H1 (cell line): Measurements from ENCODE around the gene CWF19L1. TPM values are rescaled to one million over a fixed set of nuclear protein-coding genes. Genes with fewer than 3 reads are reported as not detected.

ENCODE experiments used
- CTCF ChIA-PET: fragments of 300-600 bp; sonication (Branson Sonifier 250); formaldehyde crosslinking; loops from one replicate; lab custom pipeline; 2021; ENCODE audit not compliant: partially characterized antibody; lab: Charles Lee
- POLR2A ChIA-PET: fragments of 300-600 bp; sonication (Branson Sonifier 250); formaldehyde crosslinking; loops from one replicate; lab custom pipeline; 2021; ENCODE audit warnings: inconsistent platforms; ENCODE audit not compliant: partially characterized antibody; lab: Charles Lee
- DNase-seq, 2 experiments: peaks; one replicate each; pipeline versions ENCODE4 v3.0.0 to v3.0.0-alpha.2; 2010 to 2022; ENCODE audit warnings: low spot score in 2 of 2, low read depth in 1 of 2, mixed read lengths in 1 of 2
- FAIRE-seq: peaks from 2 replicates; lab custom pipeline; 2011; peaks lifted over from hg19 to GRCh38; lab: Jason Lieb, UNC
- H2AFZ ChIP-seq: 2 replicates; pipeline ENCODE4 v1.8.1; 2012; ENCODE audit warnings: low read length, inconsistent platforms
- H2AK5ac ChIP-seq: 2 replicates; pipeline ENCODE4 v1.6.1; 2013; ENCODE audit warnings: low read depth, low read length
- H2BK120ac ChIP-seq: replicated peaks from 2 replicates; pipeline ENCODE3; 2013; ENCODE audit warnings: low read depth, low read length, inconsistent platforms
- H2BK12ac ChIP-seq: 2 replicates; pipeline ENCODE4 v1.6.1; 2013; ENCODE audit warnings: low read depth, low read length
- H2BK15ac ChIP-seq: 2 replicates; pipeline ENCODE4 v1.6.1; 2013; ENCODE audit warnings: low read length
- H2BK20ac ChIP-seq: 2 replicates; pipeline ENCODE4 v1.6.1; 2013; ENCODE audit warnings: low read length
- H2BK5ac ChIP-seq: 2 replicates; pipeline ENCODE4 v1.6.1; 2013; ENCODE audit warnings: low read depth, low read length
- H3K14ac ChIP-seq: 2 replicates; pipeline ENCODE4 v1.6.1; 2013; ENCODE audit warnings: inconsistent platforms; ENCODE audit not compliant: insufficient read length
- H3K18ac ChIP-seq: 2 replicates; pipeline ENCODE4 v1.6.1; 2013; ENCODE audit warnings: low read length; ENCODE audit errors: extremely low read depth
- H3K23ac ChIP-seq: 2 replicates; pipeline ENCODE4 v1.6.1; 2013; ENCODE audit warnings: inconsistent platforms; ENCODE audit not compliant: insufficient read length
- H3K23me2 ChIP-seq: 2 replicates; pipeline ENCODE4 v1.6.1; 2013; ENCODE audit warnings: low read depth, low read length
- H3K27ac ChIP-seq: 2 replicates; pipeline ENCODE4 v1.6.1; 2011; ENCODE audit warnings: low read depth, low read length, inconsistent platforms
- H3K27me3 ChIP-seq, 4 experiments: replicated peaks in 1 of 4; 1 replicate in 1 of 4; 2 replicates in 3 of 4; pipeline versions ENCODE4 v1.6.1 to v1.8.1; 2011 to 2013; ENCODE audit warnings: low read length in 3 of 4, mild to moderate bottlenecking in 3 of 4, inconsistent platforms in 2 of 4, mixed read lengths in 2 of 4, moderate library complexity in 1 of 4; ENCODE audit not compliant: control insufficient read depth in 3 of 4, insufficient read depth in 3 of 4; ENCODE audit errors: extremely low read depth in 1 of 4
- H3K36me3 ChIP-seq, 4 experiments: 2 replicates each; pipeline versions ENCODE4 v1.6.1 to v1.8.1; 2011 to 2013; ENCODE audit warnings: mild to moderate bottlenecking in 4 of 4, low read length in 3 of 4, moderate library complexity in 2 of 4, control low read depth in 1 of 4, inconsistent platforms in 1 of 4; ENCODE audit not compliant: insufficient read depth in 4 of 4, control insufficient read depth in 2 of 4
- H3K4ac ChIP-seq: replicated peaks from 2 replicates; pipeline ENCODE3; 2013; ENCODE audit warnings: low read length, low read depth, mixed read lengths, inconsistent platforms; ENCODE audit not compliant: insufficient read length
- H3K4me1 ChIP-seq, 4 experiments: replicated peaks in 1 of 4; 1 replicate in 1 of 4; 2 replicates in 3 of 4; pipeline versions ENCODE4 v1.6.1 to v1.8.1; 2011 to 2013; ENCODE audit warnings: low read length in 3 of 4, inconsistent platforms in 2 of 4, mixed read lengths in 1 of 4; ENCODE audit not compliant: insufficient read depth in 4 of 4, control insufficient read depth in 3 of 4
- H3K4me2 ChIP-seq, 2 experiments: 2 replicates each; pipeline versions ENCODE4 v1.6.1 to v1.8.1; 2011 to 2013; ENCODE audit warnings: low read depth in 2 of 2, low read length in 2 of 2, control low read depth in 1 of 2, inconsistent platforms in 1 of 2, mild to moderate bottlenecking in 1 of 2; ENCODE audit not compliant: insufficient read depth in 1 of 2
- H3K4me3 ChIP-seq, 4 experiments: fragments of 200-600, 300-600 bp in 1 of 4; sonication (generic), shearing (Covaris generic), sonication (Bioruptor Twin) in 1 of 4; 2 replicates each; pipeline versions ENCODE4 v1.5.1 to v1.8.1; 2011 to 2016; ENCODE audit warnings: low read length in 4 of 4, low read depth in 3 of 4, control low read depth in 2 of 4, inconsistent platforms in 2 of 4, mild to moderate bottlenecking in 2 of 4, mixed read lengths in 1 of 4, moderate library complexity in 1 of 4; ENCODE audit not compliant: insufficient read depth in 2 of 4; ENCODE audit errors: extremely low read depth in 1 of 4
- H3K56ac ChIP-seq: replicated peaks from 2 replicates; pipeline ENCODE3; 2013; ENCODE audit warnings: low read depth, mild to moderate bottlenecking, mixed read lengths, low read length, inconsistent platforms; ENCODE audit not compliant: insufficient read length
- H3K79me1 ChIP-seq: 2 replicates; pipeline ENCODE4 v1.6.1; 2013; ENCODE audit warnings: low read depth, low read length, control low read depth
- H3K79me2 ChIP-seq, 2 experiments: 2 replicates each; pipeline versions ENCODE4 v1.6.1 to v1.8.1; 2012 to 2013; ENCODE audit warnings: low read length in 2 of 2, mild to moderate bottlenecking in 2 of 2, inconsistent platforms in 1 of 2; ENCODE audit not compliant: insufficient read depth in 2 of 2, control insufficient read depth in 1 of 2
- H3K9ac ChIP-seq, 4 experiments: replicated peaks in 1 of 4; 1 replicate in 1 of 4; 2 replicates in 3 of 4; pipeline versions ENCODE4 v1.6.1 to v1.8.1; 2011 to 2013; ENCODE audit warnings: low read depth in 3 of 4, low read length in 3 of 4, control low read depth in 2 of 4, mild to moderate bottlenecking in 2 of 4, moderate library complexity in 2 of 4, inconsistent platforms in 1 of 4; ENCODE audit errors: extremely low read depth in 1 of 4
- H3K9me3 ChIP-seq, 2 experiments: 2 replicates each; pipeline versions ENCODE4 v1.6.1 to v1.8.1; 2012 to 2013; ENCODE audit warnings: mild to moderate bottlenecking in 2 of 2, moderate library complexity in 2 of 2, control low read depth in 1 of 2, inconsistent platforms in 1 of 2, low read depth in 1 of 2, low read length in 1 of 2, mixed read lengths in 1 of 2; ENCODE audit not compliant: insufficient read depth in 2 of 2
- H4K20me1 ChIP-seq, 2 experiments: replicated peaks in 1 of 2; 2 replicates each; pipeline versions ENCODE3 to v1.8.1; 2011 to 2013; ENCODE audit warnings: inconsistent platforms in 2 of 2, low read length in 2 of 2, mild to moderate bottlenecking in 1 of 2; ENCODE audit not compliant: insufficient read depth in 2 of 2, control insufficient read depth in 1 of 2
- H4K5ac ChIP-seq: 2 replicates; pipeline ENCODE4 v1.6.1; 2013; ENCODE audit warnings: low read length, low read depth, mixed read lengths, inconsistent platforms; ENCODE audit not compliant: insufficient read length
- H4K8ac ChIP-seq: 2 replicates; pipeline ENCODE4 v1.8.0; 2013; ENCODE audit warnings: mild to moderate bottlenecking, moderate library complexity, low read length, inconsistent platforms; ENCODE audit not compliant: insufficient read depth; ENCODE audit errors: extremely low read depth
- H4K91ac ChIP-seq: replicated peaks from 2 replicates; pipeline ENCODE3; 2013; ENCODE audit warnings: low read length, mixed read lengths, inconsistent platforms; ENCODE audit not compliant: insufficient read length
- KDM1A ChIP-seq: fragments of 200-600, 300-600 bp; sonication (generic); IDR thresholded peaks from 2 replicates; pipeline ENCODE4 v1.7.1; 2016; ENCODE audit warnings: mild to moderate bottlenecking, low read length, borderline replicate concordance
- KDM4A ChIP-seq: IDR thresholded peaks from one replicate; pipeline ENCODE4 v1.7.1; 2012; ENCODE audit warnings: low read depth, mild to moderate bottlenecking, moderate library complexity, low read length, inconsistent platforms; ENCODE audit not compliant: severe bottlenecking
- KDM5A ChIP-seq: fragments of 200-600 bp; IDR thresholded peaks from 2 replicates; pipeline ENCODE4 v1.7.1; 2012; ENCODE audit warnings: mild to moderate bottlenecking, low read length, inconsistent platforms, mixed read lengths
- MAFK ChIP-seq: IDR thresholded peaks from 2 replicates; pipeline ENCODE4 v1.6.1; 2012; ENCODE audit warnings: low read depth, mild to moderate bottlenecking, improper control_type of control experiment, low read length
- NRF1 ChIP-seq: IDR thresholded peaks from 2 replicates; pipeline ENCODE4 v1.6.1; 2011; ENCODE audit warnings: mild to moderate bottlenecking, low read depth, low read length, improper control_type of control experiment
- PHF8 ChIP-seq: fragments of 200-600 bp; sonication (generic); conservative IDR thresholded peaks from 2 replicates; pipeline ENCODE4 v1.7.1; 2012; ENCODE audit warnings: low read depth, mild to moderate bottlenecking, inconsistent platforms, low read length, moderate library complexity
- TCF12 ChIP-seq: IDR thresholded peaks from 2 replicates; pipeline ENCODE4 v1.6.1; 2011; ENCODE audit warnings: low read depth, mild to moderate bottlenecking, low read length
- YY1 ChIP-seq: IDR thresholded peaks from 2 replicates; pipeline ENCODE4 v1.6.1; 2011; ENCODE audit warnings: low read depth, mild to moderate bottlenecking, low read length
- WGBS, 2 experiments: shearing (Covaris generic) in 1 of 2; methylation state at CpG; one replicate each; pipeline versions ENCODE4 v1.1.6 to v1.1.7; 2013 to 2015; ENCODE audit warnings: low lambda C conversion rate in 2 of 2, mixed read lengths in 2 of 2, inconsistent platforms in 1 of 2, low coverage in 1 of 2, missing lambda C conversion rate in 1 of 2; ENCODE audit not compliant: insufficient replicate concordance in 2 of 2, insufficient coverage in 1 of 2, insufficient read length in 1 of 2; ENCODE audit errors: extremely low coverage in 1 of 2, missing lambda C conversion rate in 1 of 2; 5-methylcytosine and 5-hydroxymethylcytosine counted together
- polyA plus RNA-seq, 7 experiments: library from polyadenylated mRNA; depleted of rRNA in 3 of 7; stranded (reverse) in 5 of 7; unstranded in 2 of 7; fragments of >200 nt in 5 of 7; fragments of 200-250 nt in 2 of 7; gene quantifications; 1 replicate in 5 of 7; 2 replicates in 1 of 7; 4 replicates in 1 of 7; pipeline versions ENCODE4 v1.2.1 to v1.2.3, GENCODE V29; 2011 to 2013; ENCODE audit warnings: missing spikeins in 2 of 7, mixed read lengths in 2 of 7
- total RNA-seq: library from RNA; stranded (reverse); fragmentation: NEBNext Ultra II Directional; extraction: Animal tissue kit (Norgen Biotek cat#: 25700); gene quantifications from 2 replicates; pipeline ENCODE4 v1.2.1, GENCODE V29; 2021

Gene CWF19L1
- total and polyA plus RNA-seq, 2 of the 8 experiments (the other 6 are each of a cell fraction or from before 2014, with no cell fraction given): 11.1 to 29.9 TPM

DNA sequence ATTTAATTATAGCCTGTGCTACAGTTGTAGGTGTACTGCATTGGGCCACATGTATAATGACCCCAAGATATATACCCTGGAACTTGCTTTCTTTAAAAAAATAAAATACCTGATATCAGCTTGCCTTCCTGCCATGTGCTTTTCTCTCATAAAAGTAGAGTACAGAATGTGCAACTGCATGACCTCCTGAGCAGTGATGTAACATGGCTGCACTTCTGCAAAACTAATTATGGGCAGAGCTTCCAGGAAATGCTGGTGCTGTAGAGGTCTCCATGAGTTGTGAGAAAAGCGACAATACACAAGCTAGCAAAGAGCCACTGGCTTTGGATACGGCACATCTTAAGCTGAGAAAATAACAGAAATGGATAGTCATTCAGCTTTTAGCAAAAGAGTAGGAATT is 75.1 kb downstream of the CWF19L1 start:
- H3K27me3 ChIP-seq: no peaks in the 10 kb centered on the region
- H3K4me3 ChIP-seq: no peak overlapping the region
- no peak overlapping the region for H3K9ac ChIP-seq
- 94% methylated on average over 2 of the region's 2 CpGs; no CpG with 5 or more reads in 1 of the 2 experiments for WGBS, 2 experiments
- peaks cover 0 to 7% of the 10 kb centered on the region in 2 experiments; a peak in 1 of 4 replicates for H3K79me2 ChIP-seq
- TF ChIP-seq PHF8 (no peak), YY1 (no peak), KDM1A (no peak), KDM4A (no peak), NRF1 (no peak), MAFK (no peak), KDM5A (no peak), TCF12 (no peak)
- TF ChIP-seq, all 59 proteins: peak for 0
- DNase-seq: no peak
- Histone ChIP-seq H4K20me1 (peaks cover 0 to 1% of the 10 kb centered on the region in 2 experiments), H2BK5ac (no peak overlapping the region), H3K36me3 (peaks cover 4 to 45% (median 24%) of the 10 kb centered on the region in 4 experiments; a peak in 7 of 8 replicates), H2AK5ac (no peak overlapping the region), H4K5ac (no peak overlapping the region), H3K27ac (no peak overlapping the region), H3K18ac (no peak overlapping the region), H2BK20ac (no peak overlapping the region), H2AFZ (no peak overlapping the region), H4K91ac (no peak overlapping the region), H3K14ac (no peak overlapping the region), H3K4me1 (no peaks in the 10 kb centered on the region), H2BK120ac (no peak overlapping the region), H2BK15ac (no peak overlapping the region), H2BK12ac (no peak overlapping the region), H4K8ac (no peak overlapping the region), H3K23me2 (no peaks in the 10 kb centered on the region), H3K4ac (no peak overlapping the region), H3K4me2 (no peak overlapping the region), H3K56ac (no peak overlapping the region), H3K23ac (no peak overlapping the region), H3K79me1 (no peaks in the 10 kb centered on the region), H3K9me3 (no peaks in the 10 kb centered on the region)
- CTCF ChIA-PET: interaction anchor here (0.6 to 1.5 kb wide), 4 partner anchors 13 to 347 kb away, joined by 3 to 5 read pairs (median 4); no protein-coding TSS in a partner anchor
- no peak for FAIRE-seq
- POLR2A ChIA-PET: interaction anchor here (0.5 to 1.2 kb wide), 2 partner anchors 288 to 293 kb away, joined by 3 to 4 read pairs; no protein-coding TSS in a partner anchor
